ENCODE data around the gene SMARCD1.

SMARCD1 gene

DNA sequence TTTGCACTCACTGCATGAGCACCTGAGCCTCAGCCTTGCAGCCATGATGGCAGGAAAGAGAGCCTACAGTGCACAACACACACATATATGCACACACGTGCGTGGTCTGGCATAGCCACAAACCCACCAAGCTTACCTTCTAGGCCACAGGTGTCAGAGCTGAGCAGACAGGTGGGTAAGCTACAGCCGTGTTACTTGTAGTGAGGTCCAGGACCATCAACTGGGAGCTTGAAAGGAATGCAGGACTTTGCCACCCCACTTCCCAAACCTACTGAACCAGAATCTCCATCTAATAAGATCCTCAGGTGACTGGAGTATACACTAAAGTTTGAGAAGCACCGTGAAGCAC is 25.0 kb upstream of the SMARCD1 start:
- H3K27me3 Mint-ChIP-seq, result peaks cover 58 to 88% of the 10 kb centered on the region in 2 donors
- H3K4me1 Mint-ChIP-seq (ENCODE audit: low read depth in 2 of 2), result peaks cover 23 to 24% of the 10 kb centered on the region in 2 donors
- H3K4me3 Mint-ChIP-seq, result peak overlapping the region in 1 of 2 donors; percentile 40

DNA sequence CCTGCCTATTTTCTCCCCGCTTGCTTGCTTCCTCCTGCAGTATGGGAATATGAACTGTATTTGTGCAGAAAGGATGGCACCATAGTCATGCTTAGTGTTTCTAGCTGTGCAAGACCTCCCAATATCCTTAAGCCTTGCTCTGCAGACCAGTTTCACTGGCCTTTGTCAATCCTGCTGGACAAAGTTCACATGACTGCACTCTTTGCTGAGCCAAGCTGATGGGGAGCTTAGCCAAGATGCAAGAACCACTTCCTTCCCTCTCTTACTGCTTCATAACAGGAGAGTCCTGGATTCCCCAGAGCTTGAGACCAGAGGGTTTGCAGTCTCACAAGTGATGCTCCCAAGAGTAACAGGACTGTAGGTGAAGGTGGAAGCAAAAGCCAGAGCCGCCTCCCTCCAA is 24.0 kb upstream of the SMARCD1 start:
- no peaks in the 10 kb centered on the region for H3K9me3 Mint-ChIP-seq
- peaks cover 51 to 80% of the 10 kb centered on the region in 2 donors for H3K27me3 Mint-ChIP-seq
- no peak overlapping the region for H3K27ac Mint-ChIP-seq
- DNase-seq (no peak), ATAC-seq (replicated peaks) (no peak)
- H3K36me3 Mint-ChIP-seq (ENCODE audit: insufficient read depth), result peaks cover 3% of the 10 kb centered on the region
- H3K4me1 Mint-ChIP-seq (ENCODE audit: low read depth in 2 of 2), result peaks cover 16 to 17% of the 10 kb centered on the region in 2 donors
- H3K4me3 Mint-ChIP-seq, result no peak overlapping the region

More for the DNA sequence above, 25.0 kb upstream of the SMARCD1 start:
- no peaks in the 10 kb centered on the region for H3K9me3 Mint-ChIP-seq
- DNase-seq (no peak), ATAC-seq (replicated peaks) (no peak)
- no peak overlapping the region for H3K27ac Mint-ChIP-seq
- peaks cover 3% of the 10 kb centered on the region for H3K36me3 Mint-ChIP-seq (ENCODE audit: insufficient read depth)

DNA sequence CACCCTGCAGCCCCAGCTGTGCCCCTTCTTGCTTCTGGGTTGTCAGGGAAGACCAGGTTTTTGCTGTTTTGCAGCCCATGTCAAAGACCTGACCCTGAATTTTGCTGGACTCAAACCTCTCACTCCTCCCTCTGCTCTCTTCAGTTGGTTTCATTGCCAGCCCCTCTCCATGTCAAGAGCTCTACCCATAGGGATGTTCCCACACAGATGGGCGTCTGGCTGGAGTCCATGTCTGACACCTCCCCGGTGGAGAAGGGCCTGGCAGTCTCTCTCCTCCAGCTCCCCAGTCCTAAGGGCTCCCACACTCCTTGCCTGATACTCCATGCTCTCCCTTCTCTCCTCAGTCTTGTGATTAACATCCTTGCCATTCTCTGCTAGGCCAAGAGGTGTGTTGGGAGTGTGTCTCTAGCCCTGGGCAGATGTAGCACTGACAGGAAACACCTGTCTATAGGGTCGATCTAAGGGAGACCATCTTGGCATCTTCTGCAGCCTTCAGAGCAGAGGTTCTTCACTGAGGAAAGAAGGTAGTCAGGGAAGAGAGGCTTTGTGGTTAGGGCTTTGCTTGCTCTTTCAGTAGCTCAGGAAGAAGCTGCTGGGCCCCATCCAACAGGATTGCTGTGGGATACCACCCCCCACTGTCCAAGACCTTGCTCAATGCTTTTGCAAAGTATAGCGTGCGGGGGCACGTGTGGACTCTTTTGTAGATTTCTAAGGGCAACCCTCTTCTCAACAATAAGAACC is 23.0 kb upstream of the SMARCD1 start:
- no peak for DNase-seq
- no peaks in the 10 kb centered on the region for H3K9me3 Mint-ChIP-seq
- no peak overlapping the region for H3K27ac Mint-ChIP-seq
- peaks cover 8 to 9% of the 10 kb centered on the region in 2 donors for H3K4me1 Mint-ChIP-seq (ENCODE audit: low read depth in 2 of 2)
- ATAC-seq (replicated peaks), result no peak
- no peak overlapping the region for H3K4me3 Mint-ChIP-seq
- peaks cover 41 to 70% of the 10 kb centered on the region in 2 donors for H3K27me3 Mint-ChIP-seq
- H3K36me3 Mint-ChIP-seq (ENCODE audit: insufficient read depth), result peaks cover 3% of the 10 kb centered on the region

DNA sequence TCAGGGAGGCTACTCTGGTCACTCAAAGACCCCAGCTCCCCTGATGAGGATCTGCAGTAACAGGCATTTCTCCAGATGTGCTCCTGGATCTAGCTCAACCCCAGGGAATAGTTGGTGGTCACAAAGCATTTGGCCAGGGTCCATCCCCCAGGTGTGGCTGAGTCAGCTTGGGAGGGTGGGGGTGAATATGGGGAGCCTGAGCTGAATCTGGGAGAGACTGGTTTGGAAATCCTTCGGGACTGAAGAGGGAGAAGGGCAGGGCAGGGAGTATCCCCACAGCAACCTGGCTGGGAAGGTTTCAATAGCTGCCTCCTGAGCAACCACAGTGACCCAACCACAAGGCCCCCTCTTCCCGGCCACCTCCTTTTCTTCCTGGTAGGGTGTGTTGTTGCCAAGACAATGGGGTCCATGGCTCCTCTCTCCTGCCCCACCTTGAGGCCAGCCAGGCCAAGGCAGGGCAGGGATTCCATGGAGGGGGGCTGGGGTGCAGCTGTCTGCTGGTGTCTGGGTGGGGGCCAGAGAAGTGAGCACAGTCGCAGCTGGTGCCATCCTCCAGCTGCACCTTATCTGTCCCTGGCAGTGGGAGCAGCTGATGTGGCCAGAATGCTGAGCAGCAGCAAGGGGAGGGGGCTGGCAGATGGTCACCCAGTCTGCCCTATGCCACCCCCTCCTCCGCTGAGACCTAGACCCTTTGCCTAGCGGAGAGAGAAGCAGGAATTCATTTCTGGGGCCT is 22.2 kb upstream of the SMARCD1 start:
- Mint-ChIP-seq H3K36me3 (ENCODE audit: insufficient read depth) (peaks cover 3% of the 10 kb centered on the region), H3K4me1 (ENCODE audit: low read depth in 2 of 2) (peaks cover 6 to 8% of the 10 kb centered on the region in 2 donors), H3K4me3 (no peak overlapping the region), H3K27ac (no peak overlapping the region), H3K27me3 (peaks cover 39 to 66% of the 10 kb centered on the region in 2 donors), H3K9me3 (no peaks in the 10 kb centered on the region)
- ATAC-seq (replicated peaks) (no peak), DNase-seq (no peak)

DNA sequence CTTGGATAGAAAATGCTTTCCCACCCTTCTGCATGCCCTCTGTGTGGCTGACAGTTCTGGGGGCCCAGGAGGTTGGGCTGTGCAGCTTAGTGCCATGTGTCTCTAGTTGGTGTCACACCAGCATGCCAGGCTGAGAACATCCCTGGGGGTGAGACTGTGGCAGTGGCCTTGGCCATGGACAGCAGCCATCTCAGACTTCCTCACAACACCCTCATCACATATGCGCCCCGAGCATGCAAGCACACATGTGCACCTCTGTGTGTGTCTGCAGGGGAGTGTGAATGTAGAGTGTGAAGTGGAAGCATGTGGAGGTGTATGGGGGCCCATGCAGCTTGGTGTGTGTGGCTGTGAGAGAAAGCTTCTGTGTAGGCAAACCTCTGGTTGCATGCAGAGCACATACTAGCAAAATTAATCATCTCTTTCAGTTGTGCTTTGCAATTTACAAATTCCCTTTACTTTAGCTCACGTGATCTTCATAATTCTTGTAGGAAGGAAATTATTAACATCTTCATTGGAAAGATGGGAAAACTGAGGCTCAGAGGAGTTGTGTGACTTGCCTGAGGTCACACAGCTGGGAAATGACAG is 19.3 kb upstream of the SMARCD1 start:
- H3K27me3 Mint-ChIP-seq, result peaks cover 20 to 38% of the 10 kb centered on the region in 2 donors
- H3K9me3 Mint-ChIP-seq, result no peaks in the 10 kb centered on the region
- ATAC-seq (replicated peaks) (no peak), DNase-seq (no peak)
- no peak overlapping the region for H3K4me3 Mint-ChIP-seq
- H3K4me1 Mint-ChIP-seq (ENCODE audit: low read depth in 2 of 2), result peaks cover 0 to 6% of the 10 kb centered on the region in 2 donors
- no peaks in the 10 kb centered on the region for H3K36me3 Mint-ChIP-seq (ENCODE audit: insufficient read depth)
- no peak overlapping the region for H3K27ac Mint-ChIP-seq

DNA sequence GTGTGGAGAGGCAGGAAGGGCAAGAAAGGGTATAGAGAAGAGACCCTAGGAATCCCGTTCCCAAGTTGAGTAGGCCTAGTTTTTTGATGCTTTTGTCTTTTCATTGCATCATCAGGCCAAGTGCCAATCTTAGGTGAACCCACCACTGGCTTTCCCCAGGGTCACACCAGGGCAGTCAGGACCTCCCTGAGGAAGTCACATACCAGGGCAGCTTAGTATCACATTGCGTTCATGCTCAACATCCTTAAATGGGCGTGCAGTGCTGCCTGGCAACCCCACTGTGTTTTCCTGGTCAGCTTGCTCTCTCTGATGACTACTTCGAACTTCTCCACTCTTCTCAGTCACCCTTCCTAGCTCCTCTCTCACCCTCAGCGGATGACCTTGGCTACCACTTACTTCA is 18.7 kb upstream of the SMARCD1 start:
- H3K36me3 Mint-ChIP-seq (ENCODE audit: insufficient read depth), result no peaks in the 10 kb centered on the region
- H3K9me3 Mint-ChIP-seq, result no peaks in the 10 kb centered on the region
- peaks cover 14 to 32% of the 10 kb centered on the region in 2 donors for H3K27me3 Mint-ChIP-seq
- DNase-seq, result no peak
- no peak overlapping the region for H3K27ac Mint-ChIP-seq
- peak; percentile 12 for ATAC-seq (replicated peaks)
- H3K4me3 Mint-ChIP-seq, result no peak overlapping the region
- peaks cover 0 to 6% of the 10 kb centered on the region in 2 donors for H3K4me1 Mint-ChIP-seq (ENCODE audit: low read depth in 2 of 2)

DNA sequence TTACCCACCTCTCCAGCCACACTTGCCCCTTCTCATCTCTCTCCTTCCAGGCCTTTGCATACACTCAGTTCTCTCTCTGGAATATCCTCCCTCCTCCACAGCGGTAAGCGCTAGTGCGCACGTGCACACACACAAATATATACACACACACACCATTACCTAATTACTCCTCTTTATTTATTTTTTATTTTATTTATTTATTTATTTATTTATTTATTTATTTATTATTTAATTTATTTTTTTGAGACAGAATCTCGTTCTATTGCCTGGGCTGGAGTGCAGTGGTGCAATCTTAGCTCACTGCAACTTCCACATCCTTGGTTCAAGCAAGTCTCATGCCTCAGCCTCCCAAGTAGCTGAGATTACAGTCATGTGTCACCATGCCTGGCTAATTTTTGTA is 16.1 kb upstream of the SMARCD1 start:
- H3K36me3 Mint-ChIP-seq (ENCODE audit: insufficient read depth), result no peaks in the 10 kb centered on the region
- no peak overlapping the region for H3K27ac Mint-ChIP-seq
- ATAC-seq (replicated peaks) (no peak), DNase-seq (no peak)
- H3K4me3 Mint-ChIP-seq, result no peak overlapping the region
- H3K4me1 Mint-ChIP-seq (ENCODE audit: low read depth in 2 of 2), result peaks cover 0 to 6% of the 10 kb centered on the region in 2 donors
- H3K9me3 Mint-ChIP-seq, result no peaks in the 10 kb centered on the region
- peaks cover 0 to 7% of the 10 kb centered on the region in 2 donors for H3K27me3 Mint-ChIP-seq

DNA sequence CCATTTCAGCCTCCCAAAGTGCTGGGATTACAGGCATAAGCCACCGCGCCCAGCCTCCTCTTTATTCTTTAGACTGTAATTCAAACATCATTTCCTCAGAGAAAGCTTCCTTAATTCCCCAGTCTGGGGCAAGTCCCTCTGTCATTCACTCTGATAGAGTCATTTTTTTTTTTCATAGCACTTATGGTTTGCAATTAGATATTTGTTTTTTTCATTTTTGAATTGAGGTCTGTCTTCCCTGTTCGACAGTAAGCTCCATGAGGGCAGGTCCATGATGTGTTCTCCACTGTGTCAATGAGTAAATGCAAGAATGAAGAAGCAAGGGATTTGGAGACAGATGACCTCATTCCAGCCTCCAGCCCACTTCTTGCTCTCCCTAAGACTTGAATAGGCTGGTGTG is 15.6 kb upstream of the SMARCD1 start:
- ATAC-seq (replicated peaks) (no peak), DNase-seq (no peak)
- Mint-ChIP-seq H3K27me3 (peaks cover 0 to 2% of the 10 kb centered on the region in 2 donors), H3K4me1 (ENCODE audit: low read depth in 2 of 2) (peaks cover 0 to 6% of the 10 kb centered on the region in 2 donors), H3K36me3 (ENCODE audit: insufficient read depth) (peaks cover 2% of the 10 kb centered on the region), H3K4me3 (no peak overlapping the region), H3K9me3 (no peaks in the 10 kb centered on the region), H3K27ac (no peak overlapping the region)

DNA sequence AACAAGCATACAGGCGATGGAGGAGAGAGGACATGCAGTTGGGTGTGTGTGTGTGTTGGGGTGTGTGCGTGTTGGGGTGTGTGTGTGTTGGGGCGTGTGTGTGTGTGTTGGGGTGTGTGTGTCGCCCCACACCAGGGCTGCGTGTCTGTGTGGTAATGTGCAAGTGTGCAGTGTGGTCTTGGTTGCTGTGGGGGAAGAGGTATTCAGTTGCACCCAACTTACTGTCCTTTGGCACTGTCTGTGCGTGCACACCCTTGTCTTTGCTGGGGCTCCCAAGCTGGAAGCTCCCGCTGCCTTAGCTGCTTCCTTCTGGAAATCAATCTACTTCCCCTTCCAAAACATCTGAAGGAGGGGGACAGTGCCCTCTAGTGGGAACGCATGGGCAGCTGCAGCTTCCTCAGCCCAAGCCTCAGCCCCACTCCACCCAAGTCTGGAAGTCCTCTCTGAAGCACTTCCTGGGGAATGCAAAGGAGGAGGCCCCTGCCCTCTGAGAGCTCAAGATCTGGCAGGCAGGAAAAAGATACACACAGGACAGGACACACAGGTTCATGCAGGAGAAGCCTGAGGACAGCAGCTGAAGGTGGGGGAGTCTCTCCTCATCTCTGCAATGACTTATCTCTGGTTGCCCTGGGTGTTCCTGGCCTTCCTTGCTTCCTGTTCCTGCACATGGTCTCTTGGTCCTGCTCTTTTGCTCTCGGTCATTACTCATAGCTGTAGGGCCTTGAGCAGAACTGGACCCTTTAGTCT is 14.7 kb upstream of the SMARCD1 start:
- H3K4me1 Mint-ChIP-seq (ENCODE audit: low read depth in 2 of 2), result peaks cover 4 to 9% of the 10 kb centered on the region in 2 donors
- no peaks in the 10 kb centered on the region for H3K9me3 Mint-ChIP-seq
- DNase-seq (peak; percentile 56 to 59 (median 59)), ATAC-seq (replicated peaks) (peak; percentile 54)
- no peak overlapping the region for H3K27ac Mint-ChIP-seq
- H3K36me3 Mint-ChIP-seq (ENCODE audit: insufficient read depth), result peaks cover 2% of the 10 kb centered on the region
- peaks cover 0 to 9% of the 10 kb centered on the region in 2 donors for H3K27me3 Mint-ChIP-seq
- H3K4me3 Mint-ChIP-seq, result peak overlapping the region in 1 of 2 donors; percentile 11

DNA sequence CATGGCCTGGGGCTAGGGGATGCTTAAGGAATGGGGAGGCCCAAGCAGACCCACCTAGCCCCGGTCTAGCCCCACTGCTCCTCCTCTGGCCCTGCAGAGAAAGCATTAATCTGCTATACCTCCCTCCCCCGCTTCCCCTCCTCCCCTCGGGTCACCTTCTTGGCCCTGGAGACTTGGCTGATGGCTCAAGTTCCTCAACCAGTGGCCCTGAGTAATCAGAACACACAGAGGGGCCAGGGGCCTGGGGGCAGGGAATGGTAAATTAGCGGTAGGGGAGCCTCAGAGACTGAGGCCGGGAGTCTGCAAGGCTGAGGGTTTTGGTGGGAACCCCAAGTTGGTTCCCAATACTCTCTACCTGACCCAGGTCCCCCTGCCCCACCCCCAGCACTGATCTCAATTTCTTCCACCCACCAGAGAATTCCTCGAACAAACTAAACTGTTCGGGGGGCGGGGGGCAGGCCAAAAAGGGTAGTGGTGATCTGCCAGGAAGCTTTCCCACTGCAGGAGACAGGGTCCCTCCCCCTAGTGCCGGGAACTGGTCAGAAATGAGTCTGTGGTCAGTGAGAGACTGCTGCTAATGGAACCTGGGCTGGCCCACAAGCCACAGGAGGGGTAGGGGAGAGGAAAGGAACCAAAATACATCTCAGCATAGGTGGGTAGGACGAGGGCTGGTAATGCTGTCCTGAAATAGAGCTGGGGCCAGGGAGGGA is 12.8 kb upstream of the SMARCD1 start:
- Mint-ChIP-seq H3K36me3 (ENCODE audit: insufficient read depth) (peaks cover 2% of the 10 kb centered on the region), H3K4me1 (ENCODE audit: low read depth in 2 of 2) (peaks cover 4 to 9% of the 10 kb centered on the region in 2 donors), H3K27me3 (peaks cover 0 to 13% of the 10 kb centered on the region in 2 donors), H3K27ac (no peak overlapping the region), H3K4me3 (no peak overlapping the region), H3K9me3 (no peaks in the 10 kb centered on the region)
- no peak for ATAC-seq (replicated peaks)
- no peak for DNase-seq

DNA sequence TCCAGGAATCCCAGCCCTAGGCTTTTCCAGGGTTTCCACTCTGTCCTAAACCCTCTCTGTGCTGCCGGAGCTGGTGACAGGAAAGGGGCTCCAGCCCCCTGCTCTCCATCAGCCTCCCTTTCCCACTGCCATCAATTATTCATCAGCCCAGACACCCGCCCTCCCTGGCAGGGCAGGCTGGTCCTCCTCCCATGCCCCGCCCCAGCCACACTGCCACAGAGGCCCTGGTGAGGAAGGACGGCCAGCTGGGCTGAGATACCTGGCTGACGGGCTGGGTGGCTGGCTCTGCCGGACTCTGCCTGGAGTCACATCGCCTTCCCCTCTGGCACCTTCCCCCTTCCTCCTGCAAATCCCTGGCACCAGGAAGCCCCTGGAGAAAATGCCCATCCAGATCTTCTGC is 11.9 kb upstream of the SMARCD1 start:
- ATAC-seq (replicated peaks) (no peak), DNase-seq (no peak)
- H3K9me3 Mint-ChIP-seq, result no peaks in the 10 kb centered on the region
- no peak overlapping the region for H3K4me3 Mint-ChIP-seq
- no peak overlapping the region for H3K27ac Mint-ChIP-seq
- peaks cover 4 to 9% of the 10 kb centered on the region in 2 donors for H3K4me1 Mint-ChIP-seq (ENCODE audit: low read depth in 2 of 2)
- H3K36me3 Mint-ChIP-seq (ENCODE audit: insufficient read depth), result peaks cover 2% of the 10 kb centered on the region
- H3K27me3 Mint-ChIP-seq, result peaks cover 5 to 21% of the 10 kb centered on the region in 2 donors

DNA sequence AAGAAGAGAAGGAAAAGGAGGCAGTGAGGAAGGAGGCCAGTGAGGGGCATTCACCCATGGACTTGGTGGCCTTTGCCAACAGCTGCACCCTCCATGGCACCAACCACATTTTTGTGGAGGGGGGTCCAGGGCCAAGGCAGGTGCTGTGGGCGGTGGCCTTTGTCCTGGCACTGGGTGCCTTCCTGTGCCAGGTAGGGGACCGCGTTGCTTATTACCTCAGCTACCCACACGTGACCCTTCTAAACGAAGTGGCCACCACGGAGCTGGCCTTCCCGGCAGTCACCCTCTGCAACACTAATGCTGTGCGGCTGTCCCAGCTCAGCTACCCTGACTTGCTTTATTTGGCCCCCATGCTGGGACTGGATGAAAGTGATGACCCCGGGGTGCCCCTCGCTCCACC is 11.4 kb upstream of the SMARCD1 start:
- Mint-ChIP-seq H3K27ac (no peak overlapping the region), H3K9me3 (no peaks in the 10 kb centered on the region), H3K36me3 (ENCODE audit: insufficient read depth) (peaks cover 2% of the 10 kb centered on the region), H3K4me1 (ENCODE audit: low read depth in 2 of 2) (peaks cover 4 to 9% of the 10 kb centered on the region in 2 donors), H3K4me3 (no peak overlapping the region), H3K27me3 (peaks cover 5 to 26% of the 10 kb centered on the region in 2 donors)
- ATAC-seq (replicated peaks) (no peak), DNase-seq (no peak)

Data from effector memory CD8-positive, alpha-beta T cell (primary cell).